Spinal cord (tissue), 10 donors: Measurements from ENCODE around the gene RASSF6. TPM values are rescaled to one million over a fixed set of nuclear protein-coding genes. Genes with fewer than 3 reads are reported as not detected.

Source experiments
- DNase-seq, 6 donors: peaks; one replicate each; pipeline versions ENCODE4 v3.0.0 to v3.0.0-alpha.2; 2013 to 2015; ENCODE audit warnings: low spot score in 6 of 6, low read depth in 4 of 6
- H3K27ac ChIP-seq: one replicate; pipeline ENCODE4 v1.5.1; 2013; ENCODE audit warnings: low read depth, low read length, control low read depth
- H3K27me3 ChIP-seq: one replicate; pipeline ENCODE4 v1.6.1; 2013; ENCODE audit warnings: low read length; ENCODE audit not compliant: control insufficient read depth, insufficient read depth
- H3K36me3 ChIP-seq: one replicate; pipeline ENCODE4 v1.6.1; 2013; ENCODE audit warnings: low read length; ENCODE audit not compliant: control insufficient read depth, insufficient read depth
- H3K4me1 ChIP-seq: one replicate; pipeline ENCODE4 v1.6.1; 2013; ENCODE audit warnings: low read length; ENCODE audit not compliant: control insufficient read depth, insufficient read depth
- H3K4me3 ChIP-seq: one replicate; pipeline ENCODE4 v1.5.1; 2013; ENCODE audit warnings: low read depth, low read length, control low read depth
- H3K9me3 ChIP-seq: one replicate; pipeline ENCODE4 v1.6.1; 2013; ENCODE audit warnings: low read length; ENCODE audit not compliant: control insufficient read depth, insufficient read depth
- WGBS: methylation state at CpG from one replicate; pipeline ENCODE4 v1.1.5; 2013; ENCODE audit warnings: missing lambda C conversion rate; ENCODE audit not compliant: insufficient coverage; 5-methylcytosine and 5-hydroxymethylcytosine counted together
- polyA plus RNA-seq, 2 donors: library from polyadenylated mRNA; unstranded; fragments of 120-200 nt; gene quantifications; one replicate each; pipeline ENCODE4 v1.2.1, GENCODE V29; 2013; ENCODE audit not compliant: insufficient read length in 2 of 2
- total RNA-seq, 2 donors: library from RNA; depleted of rRNA in 1 of 2; stranded (reverse); fragments of 120-200 nt in 1 of 2; fragments of >200 nt in 1 of 2; gene quantifications; one replicate each; pipeline versions ENCODE4 v1.2.3 to v1.2.4, GENCODE V29; 2013 to 2014
- donor health status: healthy.

RASSF6 gene
- total and polyA plus RNA-seq, 4 donors, result 0.28 to 0.89 (median 0.32) TPM

DNA sequence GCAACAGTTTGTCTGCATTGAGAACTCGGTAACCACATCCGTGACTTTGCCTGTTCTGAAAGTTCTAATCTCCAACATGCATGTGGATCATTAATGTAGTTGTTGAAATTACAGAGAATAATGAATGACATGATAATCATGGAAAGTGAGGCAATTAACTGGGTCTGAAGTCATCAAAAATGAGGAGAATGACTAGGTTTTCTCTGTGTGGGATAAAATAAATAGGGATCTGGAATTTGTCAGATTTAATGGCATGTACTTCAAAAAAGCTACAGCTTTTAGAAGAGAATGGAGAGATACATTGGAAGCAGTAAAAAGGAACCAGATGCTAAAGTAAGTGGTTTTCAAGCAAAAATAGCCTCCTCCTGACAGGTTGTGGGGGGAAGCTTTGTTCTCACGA is 79.4 kb downstream of the RASSF6 start:
- 88% methylated on average over 3 of the region's 3 CpGs for WGBS
- Histone ChIP-seq H3K9me3 (no peaks in the 10 kb centered on the region), H3K4me1 (no peaks in the 10 kb centered on the region), H3K4me3 (no peak overlapping the region), H3K36me3 (no peaks in the 10 kb centered on the region), H3K27me3 (no peaks in the 10 kb centered on the region), H3K27ac (no peak overlapping the region)
- DNase-seq, result no peak

DNA sequence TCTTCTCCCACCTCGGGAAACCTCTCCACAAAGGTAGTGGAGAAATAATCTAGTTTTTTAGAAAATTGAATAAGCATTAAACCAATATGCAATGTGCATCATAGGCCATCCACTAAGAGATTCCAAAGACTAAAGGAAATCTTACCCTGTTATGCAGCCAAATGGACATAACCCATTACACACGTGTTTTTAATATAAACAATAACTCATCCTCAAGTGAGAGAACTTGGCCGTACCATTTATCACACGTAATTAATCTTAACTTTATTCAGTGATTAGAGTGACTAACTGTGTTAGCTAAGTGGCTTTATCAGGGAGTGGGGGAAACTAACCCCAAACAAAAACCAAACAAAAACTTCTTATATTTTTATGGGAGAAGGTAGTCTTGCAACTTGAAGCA is 80.8 kb downstream of the RASSF6 start:
- Histone ChIP-seq H3K4me3 (no peak overlapping the region), H3K27me3 (no peaks in the 10 kb centered on the region), H3K36me3 (no peaks in the 10 kb centered on the region), H3K27ac (no peak overlapping the region), H3K4me1 (no peaks in the 10 kb centered on the region), H3K9me3 (no peaks in the 10 kb centered on the region)
- no peak for DNase-seq
- no CpG with 5 or more reads among the region's 4 CpGs for WGBS

DNA sequence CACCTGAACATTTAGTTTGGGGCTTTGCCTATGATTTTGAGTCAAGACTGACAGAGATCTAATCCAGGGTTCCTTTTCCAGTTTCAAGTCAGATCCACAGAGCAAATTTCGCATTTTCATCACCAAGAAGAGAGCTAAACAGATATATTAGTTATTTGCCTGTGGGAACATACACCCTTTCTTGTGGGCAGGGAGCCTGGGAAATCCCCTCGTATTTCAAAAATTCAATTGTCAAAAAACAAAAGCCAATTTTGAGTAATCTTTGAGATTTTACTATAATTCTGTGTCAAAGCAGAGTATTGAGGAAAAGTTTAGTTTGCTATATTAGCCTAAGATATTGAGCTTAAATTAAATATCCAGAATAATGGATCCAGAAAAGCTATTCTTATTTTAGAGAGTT is 82.1 kb downstream of the RASSF6 start:
- H3K27ac ChIP-seq, result no peak overlapping the region
- no peaks in the 10 kb centered on the region for H3K4me1 ChIP-seq
- no CpG with 5 or more reads among the region's 2 CpGs for WGBS
- H3K36me3 ChIP-seq, result no peaks in the 10 kb centered on the region
- no peaks in the 10 kb centered on the region for H3K27me3 ChIP-seq
- no peaks in the 10 kb centered on the region for H3K9me3 ChIP-seq
- H3K4me3 ChIP-seq, result no peak overlapping the region
- no peak for DNase-seq

DNA sequence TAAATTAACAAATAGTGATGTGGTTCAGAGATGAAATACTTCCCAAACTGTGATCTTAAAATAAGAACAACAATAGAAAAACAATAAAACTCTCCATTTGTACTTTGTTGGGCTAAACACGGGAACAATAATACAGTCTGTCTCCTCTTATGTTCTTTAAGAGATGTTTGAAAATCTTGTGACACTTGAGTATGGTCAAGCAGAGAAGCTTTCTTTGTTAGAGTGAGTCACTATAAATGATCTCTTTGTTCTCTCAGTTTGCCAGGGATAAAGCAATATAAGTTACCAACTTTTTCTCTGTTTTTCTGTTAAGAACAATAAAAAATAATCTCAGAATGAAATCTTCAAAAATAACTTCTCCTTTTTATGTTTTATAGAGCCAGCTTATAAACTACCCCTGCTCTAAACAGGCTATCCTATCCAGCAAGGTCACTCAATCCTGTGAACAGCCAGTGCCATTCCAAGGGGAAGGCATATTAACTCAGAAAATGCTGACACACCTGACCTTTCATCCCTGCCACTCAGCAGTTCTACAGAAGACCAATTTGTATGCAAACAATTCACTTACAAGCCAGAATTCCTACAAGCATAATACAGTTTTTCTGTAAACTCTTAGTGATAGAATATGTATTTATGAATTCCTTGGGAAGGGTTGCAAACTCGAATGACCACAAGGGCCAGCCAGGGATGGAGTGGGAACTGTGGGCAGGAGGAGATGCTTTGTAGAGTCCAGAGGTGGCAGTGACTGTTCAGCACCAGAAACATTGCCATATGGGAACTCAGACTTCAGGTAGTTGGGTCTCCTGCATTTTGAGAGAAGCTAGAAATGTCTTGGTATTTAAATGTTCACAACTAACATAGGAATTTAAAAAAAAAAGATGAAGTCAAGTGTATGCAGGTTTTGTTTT is 86.5 kb downstream of the RASSF6 start:
- Histone ChIP-seq H3K27me3 (no peaks in the 10 kb centered on the region), H3K36me3 (no peaks in the 10 kb centered on the region), H3K9me3 (no peaks in the 10 kb centered on the region), H3K27ac (no peak overlapping the region), H3K4me3 (no peak overlapping the region), H3K4me1 (no peaks in the 10 kb centered on the region)
- DNase-seq, result no peak
- 82% methylated on average over 1 of the region's 2 CpGs for WGBS

DNA sequence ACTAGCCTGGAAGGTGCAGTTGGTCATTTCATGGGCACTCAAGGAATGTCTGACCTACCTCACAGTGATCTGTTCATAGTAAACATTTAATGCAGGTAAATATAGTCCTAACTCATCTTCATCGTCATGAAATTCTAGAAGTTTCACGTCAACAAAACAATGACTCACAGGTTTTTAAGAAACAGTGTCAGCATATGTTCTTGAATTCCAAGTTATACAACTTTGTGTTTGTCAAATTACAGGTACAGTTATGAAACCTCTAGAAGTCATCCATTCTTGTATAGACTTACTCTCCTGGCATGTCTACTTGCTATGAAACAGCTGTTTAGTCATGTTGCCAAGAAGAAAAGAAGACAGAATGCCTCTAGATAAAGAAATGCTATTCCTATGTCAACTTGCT is 92.1 kb downstream of the RASSF6 start:
- no peak for DNase-seq
- WGBS, result 80% methylated on average over 1 of the region's 2 CpGs
- H3K36me3 ChIP-seq, result no peaks in the 10 kb centered on the region
- no peak overlapping the region for H3K4me3 ChIP-seq
- H3K9me3 ChIP-seq, result no peaks in the 10 kb centered on the region
- no peaks in the 10 kb centered on the region for H3K4me1 ChIP-seq
- no peaks in the 10 kb centered on the region for H3K27me3 ChIP-seq
- H3K27ac ChIP-seq, result no peak overlapping the region

DNA sequence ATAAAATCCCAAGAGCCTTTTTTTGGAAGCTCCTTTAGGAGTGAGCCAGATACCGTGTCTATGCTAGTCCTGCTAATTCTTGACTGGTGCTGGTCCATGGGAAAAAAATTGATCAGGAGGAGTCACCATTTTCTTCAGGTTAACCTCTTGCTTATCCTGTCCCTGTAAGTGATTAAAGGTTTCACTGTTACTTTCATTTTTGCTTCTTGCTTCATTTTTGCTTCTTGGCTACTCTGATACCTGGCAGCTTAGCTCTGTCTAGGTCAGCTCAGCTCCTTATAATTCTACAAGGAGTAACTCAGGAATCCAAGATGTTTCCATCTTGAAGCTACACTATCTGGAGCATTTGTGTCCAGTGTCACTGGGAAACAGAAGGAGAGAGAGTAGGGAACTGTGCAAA is 93.0 kb downstream of the RASSF6 start:
- DNase-seq, result no peak
- WGBS, result no CpG with 5 or more reads among the region's 1 CpG
- no peaks in the 10 kb centered on the region for H3K4me1 ChIP-seq

DNA sequence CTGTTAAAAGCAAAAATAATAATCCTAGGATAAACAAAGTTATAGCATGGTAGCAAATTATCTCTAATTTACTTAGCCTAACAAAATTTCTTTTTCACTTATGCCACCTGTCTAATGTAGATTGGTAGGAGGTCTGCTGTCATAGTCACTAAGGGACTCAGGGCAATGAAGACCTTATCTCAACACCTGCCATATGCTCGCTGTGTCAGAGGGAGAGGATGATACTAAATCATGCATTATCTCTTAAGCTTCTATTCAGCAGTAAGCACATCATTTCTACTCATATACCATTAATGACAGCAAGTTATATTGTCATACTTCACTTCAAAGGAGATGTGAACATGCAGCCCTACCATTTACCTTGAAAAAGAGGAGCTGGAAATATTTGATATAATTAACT is 94.6 kb downstream of the RASSF6 start:
- no peak overlapping the region for H3K27ac ChIP-seq
- no peak for DNase-seq
- WGBS, result no CpG with 5 or more reads among the region's 1 CpG
- no peaks in the 10 kb centered on the region for H3K36me3 ChIP-seq
- no peak overlapping the region for H3K4me3 ChIP-seq
- no peaks in the 10 kb centered on the region for H3K4me1 ChIP-seq
- H3K27me3 ChIP-seq, result no peaks in the 10 kb centered on the region
- H3K9me3 ChIP-seq, result no peaks in the 10 kb centered on the region

More for the DNA sequence above, 93.0 kb downstream of the RASSF6 start:
- Histone ChIP-seq H3K36me3 (no peaks in the 10 kb centered on the region), H3K9me3 (no peaks in the 10 kb centered on the region), H3K27me3 (no peaks in the 10 kb centered on the region), H3K27ac (no peak overlapping the region), H3K4me3 (no peak overlapping the region)

DNA sequence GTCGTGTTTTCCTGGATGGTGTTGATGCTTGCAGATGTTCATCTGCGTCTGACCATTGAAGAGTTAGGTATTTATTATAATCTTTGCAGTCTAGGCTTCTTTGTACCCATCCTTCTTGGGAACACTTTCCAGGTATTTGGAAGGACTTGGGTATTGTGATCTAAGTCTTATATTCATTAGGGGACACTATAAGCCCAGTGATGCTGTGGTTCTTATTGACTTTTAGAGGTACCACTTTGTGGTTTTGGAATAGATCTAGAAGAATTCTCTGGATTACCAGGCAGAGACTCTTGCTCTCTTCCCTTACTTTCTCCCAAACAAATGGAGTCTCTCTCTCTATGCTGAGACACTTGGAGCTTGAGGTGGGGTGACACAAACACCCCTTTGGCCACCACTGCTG is 97.1 kb downstream of the RASSF6 start:
- H3K4me1 ChIP-seq, result no peaks in the 10 kb centered on the region
- H3K27me3 ChIP-seq, result no peaks in the 10 kb centered on the region
- no peak for DNase-seq
- no peak overlapping the region for H3K27ac ChIP-seq
- H3K36me3 ChIP-seq, result no peaks in the 10 kb centered on the region
- H3K9me3 ChIP-seq, result no peaks in the 10 kb centered on the region
- no CpG with 5 or more reads among the region's 2 CpGs for WGBS
- no peak overlapping the region for H3K4me3 ChIP-seq
